Suppressor macrophage (primary cell): ENCODE data around the gene CEBPZOS.

ENCODE experiments used
- DNase-seq, 4 experiments: peaks; one replicate each; pipeline ENCODE4 v3.0.0-alpha.2; 2020 to 2022
- total RNA-seq, 17 experiments: gene quantifications; one replicate each; lab custom pipeline; 2026; ENCODE audit warnings: mixed read lengths in 6 of 17, inconsistent platforms in 3 of 17; lab: John Stamatoyannopoulos, UW

CEBPZOS gene
- 8.5 to 43.5 (median 23.1) reads per million in 17 experiments for total RNA-seq

DNA sequence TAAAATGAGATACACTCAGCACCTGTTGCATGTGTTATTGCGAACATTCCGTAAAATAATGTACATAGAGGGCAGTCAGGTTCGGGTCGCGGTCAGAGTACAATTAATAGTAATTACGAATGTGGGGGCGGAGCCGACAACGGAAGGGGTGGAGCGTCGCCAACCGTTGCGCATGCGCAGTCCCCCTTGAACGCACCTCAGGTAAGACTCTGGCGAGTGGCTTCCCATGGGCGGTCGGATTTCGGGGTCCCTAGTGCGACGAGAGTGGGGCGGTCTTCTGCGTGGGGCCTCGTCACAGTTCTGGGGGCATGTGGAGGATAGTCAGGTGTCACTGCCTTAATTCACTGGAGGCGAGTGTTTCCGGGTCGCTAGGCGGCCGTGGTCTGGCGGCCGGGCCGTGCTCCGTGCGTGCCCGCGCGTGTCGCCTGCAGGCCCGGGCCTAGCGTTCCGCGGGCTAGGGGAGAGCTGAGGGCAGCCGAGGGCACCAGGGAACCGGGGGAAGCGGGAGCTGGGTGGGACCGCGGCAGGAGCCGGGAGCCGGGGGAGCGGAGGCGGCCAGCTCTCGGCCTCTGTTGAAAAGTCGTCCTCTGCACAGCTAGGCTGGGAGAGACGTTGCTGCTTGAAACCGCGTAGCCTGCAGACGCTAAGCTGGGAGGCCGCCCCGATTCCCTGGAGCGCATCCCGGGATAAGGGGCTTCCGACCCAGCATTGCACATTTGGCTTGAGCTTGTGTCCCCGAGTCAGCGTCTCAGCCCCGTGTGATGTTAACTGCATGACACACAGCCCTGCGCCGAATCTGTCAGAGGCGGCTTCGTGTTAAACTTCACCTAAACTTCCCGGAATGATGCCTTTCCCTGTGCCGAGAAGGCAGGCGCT lies at the start of gene CEBPZOS:
Gene CEBPZOS, plus strand, starts transcription at position 177 of the 876 bp plus-strand sequence. CDS start 3,209 bp downstream, outside the sequence.
- DNase-seq, result peak; percentile 89 to 95 (median 92)

DNA sequence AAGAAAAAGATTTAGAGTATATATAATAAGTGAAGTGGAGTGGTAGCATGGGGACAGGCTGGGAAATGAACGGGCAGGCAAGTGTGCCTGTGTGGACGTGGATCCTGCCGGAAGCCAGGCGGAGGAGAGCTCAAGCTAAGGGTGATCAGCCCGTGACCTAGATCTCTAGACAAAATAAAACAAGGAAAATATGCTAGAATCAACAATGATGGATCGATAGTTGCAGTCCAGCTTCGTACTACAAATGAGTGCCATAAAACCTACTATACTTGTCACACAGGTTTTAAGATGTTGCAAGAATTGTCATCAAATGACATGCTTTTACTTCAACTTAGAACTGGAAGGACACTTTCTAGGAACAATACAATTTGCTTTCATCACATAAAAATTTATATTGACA lies 48.0 kb upstream of the CEBPZOS start:
- no peak for DNase-seq

DNA sequence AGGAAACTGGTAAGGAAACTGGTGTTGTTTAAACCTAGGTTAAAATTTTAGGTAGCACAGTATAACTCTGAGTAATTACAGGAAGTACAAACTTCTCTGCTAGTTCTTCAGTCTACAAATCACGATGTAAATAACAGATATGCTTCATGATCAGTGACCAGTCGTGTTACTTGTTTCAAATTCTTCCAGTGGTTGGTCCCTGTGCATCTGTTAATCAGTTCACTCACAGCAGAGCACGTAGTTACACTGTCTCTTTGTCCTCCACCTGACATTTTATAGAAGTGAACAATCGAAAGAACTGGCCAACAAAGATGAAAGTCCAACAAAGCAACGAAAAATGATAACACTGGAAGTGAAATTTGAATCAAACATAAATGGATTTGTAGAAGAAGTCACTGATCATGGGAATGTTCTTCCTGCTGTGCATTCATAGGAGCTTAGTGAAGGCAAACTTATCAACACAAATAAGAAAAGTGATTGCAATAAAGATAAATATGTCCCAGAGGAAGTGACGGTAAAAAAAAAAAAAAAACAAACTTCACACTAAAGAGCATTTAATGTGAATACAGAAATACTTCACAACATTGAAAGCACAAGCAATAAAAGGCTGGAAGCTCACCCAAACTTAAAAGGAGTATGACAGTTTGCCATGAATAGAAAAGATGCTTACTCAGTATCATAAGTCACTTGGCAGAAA lies 46.5 kb upstream of the CEBPZOS start:
- no peak for DNase-seq

DNA sequence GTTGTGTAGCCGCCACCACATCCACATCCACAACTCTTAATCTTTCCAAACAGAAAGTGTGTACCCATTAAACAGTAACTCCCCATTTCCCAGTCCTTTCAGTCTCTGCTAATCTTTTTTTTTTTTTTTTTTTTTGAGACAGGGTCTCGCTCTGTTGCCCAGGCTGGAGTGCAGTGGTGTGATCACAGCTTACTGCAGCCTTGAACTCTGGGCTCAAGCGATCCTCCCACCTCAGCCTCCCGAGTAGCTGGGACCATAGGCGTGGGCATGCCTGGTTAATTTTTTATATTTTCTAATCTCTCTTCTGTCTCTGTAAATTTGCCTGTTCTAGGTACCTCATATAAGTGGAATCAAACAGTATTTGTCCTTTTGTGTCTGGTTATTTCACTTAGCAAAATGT lies 43.1 kb upstream of the CEBPZOS start:
- no peak for DNase-seq

DNA sequence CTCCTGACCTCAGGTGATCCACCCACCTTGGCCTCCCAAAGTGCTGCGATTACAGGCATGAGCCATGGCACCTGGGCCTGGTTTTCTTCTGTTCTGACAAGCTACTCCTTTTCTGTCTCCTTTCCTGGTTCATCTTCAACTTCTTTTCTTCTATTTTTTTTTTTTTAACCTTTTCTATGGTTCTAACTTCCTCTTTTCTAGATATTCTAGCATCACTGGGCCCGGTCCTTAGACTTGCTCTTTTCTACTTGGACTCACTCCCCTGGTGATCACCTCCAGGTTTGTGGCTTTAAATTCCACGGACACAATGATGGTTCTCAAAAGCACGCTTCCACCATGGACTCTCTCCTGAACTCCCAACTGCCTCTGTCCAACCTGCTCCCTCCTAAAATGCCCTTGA lies 41.5 kb upstream of the CEBPZOS start:
- no peak for DNase-seq

DNA sequence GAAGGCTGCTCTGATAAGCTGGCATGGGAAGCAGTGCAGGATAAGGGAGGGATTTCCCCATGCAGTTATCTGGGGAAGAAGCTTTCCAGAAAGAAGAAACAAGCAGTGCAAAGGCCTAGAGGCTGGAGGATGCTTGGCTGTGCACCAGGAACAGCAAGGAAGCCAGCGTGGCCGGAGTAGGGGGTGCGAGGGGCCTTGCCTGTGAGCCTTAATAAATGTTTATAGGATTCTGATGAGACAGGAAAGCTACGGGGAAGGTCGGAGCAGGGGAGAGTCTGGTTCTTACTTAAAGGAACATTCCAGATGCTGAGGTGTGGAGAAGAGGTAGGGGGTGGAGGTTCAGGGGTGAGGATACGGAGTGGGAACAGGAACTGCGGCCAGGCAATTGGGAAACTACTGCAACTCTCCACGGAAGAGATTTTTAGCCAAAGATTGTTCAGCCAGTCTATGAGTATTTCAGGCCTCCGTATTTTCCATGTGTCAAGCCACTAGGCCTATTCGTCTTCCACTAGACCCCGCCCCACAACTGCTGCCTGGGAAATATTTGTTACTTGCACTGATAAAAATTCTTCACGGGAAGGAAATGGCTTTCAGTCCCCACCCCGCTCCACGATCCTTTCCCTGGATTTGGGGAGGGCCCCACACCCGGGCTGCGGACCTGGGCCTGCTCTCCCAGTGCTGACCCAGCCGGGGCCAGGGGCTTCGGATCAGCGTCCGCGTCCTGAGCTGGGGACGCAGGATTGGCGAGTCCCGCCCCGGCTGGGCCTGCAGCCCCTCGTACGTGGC lies 40.0 kb upstream of the CEBPZOS start:
- DNase-seq, result peak; percentile 19 to 43 (median 38)

DNA sequence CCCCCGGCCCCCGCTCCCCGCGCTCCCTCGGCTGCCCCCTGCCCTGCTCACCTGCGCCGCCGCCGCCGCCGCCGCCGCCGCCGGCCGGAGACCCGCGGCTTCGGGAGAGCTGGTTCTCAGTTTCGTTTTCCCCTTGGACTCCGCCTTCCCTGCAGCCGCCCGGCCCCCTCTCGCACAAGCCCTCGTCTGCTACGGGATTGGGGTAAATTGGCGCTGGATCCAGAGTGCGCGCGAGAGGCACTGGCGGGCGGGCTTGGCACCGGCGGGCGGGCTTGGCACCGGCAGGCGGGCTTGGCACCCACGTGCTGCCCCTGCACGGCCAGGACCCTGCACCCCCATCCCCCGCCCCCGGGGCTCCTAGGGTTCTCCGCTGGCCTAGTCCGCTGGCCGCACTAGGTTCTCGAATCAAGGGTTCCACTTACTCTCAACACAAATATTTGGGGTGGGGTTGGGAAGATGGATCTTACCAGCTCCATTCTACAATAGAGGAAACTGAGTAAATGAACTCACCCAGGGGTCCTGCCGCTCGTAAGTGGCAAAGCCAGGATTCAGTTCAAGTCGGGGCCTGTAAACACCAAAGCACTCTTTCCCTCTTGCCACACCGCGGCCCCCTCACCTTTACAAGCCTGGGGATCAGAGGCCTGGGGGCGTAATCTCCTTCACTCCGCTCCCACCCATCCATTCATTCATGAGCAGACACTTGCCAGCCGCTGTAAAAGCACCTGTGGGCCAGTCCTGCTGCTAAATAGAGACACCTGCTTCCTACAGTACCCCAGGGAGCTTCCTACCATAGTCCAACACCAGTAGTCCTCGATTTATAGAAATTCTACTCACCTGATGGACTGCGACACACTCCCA lies 39.2 kb upstream of the CEBPZOS start, which contains the start of gene EIF2AK2:
Gene EIF2AK2, minus strand, starts transcription at position 124 of the 858 bp plus-strand sequence. CDS start 9,174 bp downstream, outside the sequence.
- peak; percentile 84 to 93 (median 91) for DNase-seq

DNA sequence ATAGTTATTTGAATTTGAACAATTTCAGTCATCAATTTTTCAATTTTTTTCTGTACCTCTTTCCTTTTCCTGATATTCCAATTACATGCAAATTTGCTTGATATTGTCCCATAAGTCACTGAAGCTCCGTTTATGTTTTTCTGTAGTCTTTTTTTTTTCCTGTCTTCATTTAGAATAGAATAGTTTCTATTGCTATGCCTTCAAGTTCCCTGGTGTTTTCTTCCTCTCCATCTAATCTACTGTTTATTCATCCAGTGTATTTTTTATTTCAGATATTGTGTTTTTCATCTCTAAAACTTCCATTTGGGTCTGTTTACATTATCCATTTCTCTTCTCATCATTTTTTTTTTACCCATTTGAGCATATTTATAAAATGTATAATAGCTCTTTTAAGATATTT lies 31.5 kb upstream of the CEBPZOS start:
- no peak for DNase-seq

DNA sequence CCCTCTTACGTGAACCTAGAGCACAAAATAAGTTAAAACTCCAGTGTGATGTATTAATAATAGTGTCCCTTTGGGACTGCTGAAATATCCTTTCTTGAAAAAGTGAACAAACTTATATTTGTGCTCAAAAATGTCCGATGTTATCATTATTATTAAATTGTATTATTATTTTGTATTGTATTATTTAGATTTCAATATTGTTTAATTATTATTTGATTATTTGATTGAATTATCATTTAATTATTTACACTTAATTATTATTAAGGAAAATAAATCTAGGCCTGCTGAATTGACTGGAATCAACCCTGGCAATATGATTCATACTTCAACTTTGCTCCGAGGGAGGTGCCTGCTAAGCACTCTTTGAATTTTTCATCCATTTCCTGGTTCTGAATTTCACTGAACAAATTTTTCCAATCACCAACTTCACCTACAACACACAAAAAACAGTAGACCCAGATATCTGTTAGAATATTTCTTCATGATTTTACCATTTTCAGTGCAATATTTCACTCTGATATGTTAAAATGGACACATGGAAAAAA lies 28.6 kb upstream of the CEBPZOS start:
- DNase-seq, result no peak

DNA sequence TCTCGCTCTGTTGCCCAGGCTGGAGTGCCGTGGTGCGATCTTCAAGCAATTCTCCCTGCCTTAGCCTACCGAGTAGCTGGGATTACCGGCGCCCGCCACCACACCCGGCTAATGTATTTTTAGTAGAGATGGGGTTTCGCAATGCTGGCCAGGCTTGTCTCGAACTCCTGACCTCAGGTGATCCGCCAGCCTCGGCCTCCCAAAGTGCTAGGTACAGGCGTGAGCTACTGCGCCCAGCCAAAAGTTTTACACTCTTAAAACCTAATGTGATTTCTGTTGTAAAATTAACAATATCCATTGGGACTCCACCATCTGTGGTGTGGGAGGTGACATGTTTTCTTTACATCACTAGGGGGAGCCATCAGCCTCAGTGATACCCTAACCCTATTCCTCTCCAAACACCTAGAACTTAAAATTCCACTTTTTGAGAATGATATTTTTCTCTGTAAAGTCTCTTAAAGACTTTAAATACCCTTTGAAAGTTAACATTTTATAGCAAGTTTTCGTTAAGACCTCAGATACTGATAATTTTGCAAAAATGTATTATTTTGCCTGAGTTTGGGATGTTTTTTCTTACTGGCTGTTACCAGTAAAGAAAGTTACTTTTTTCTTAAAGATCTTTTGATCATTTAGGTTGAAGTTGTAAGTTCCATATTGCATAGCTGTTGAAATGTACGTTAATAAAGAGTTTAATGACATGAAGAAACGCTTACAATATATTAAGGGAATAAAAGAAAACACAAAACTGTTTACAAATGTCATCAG lies 27.9 kb upstream of the CEBPZOS start:
- peak; percentile 29 to 67 (median 61) for DNase-seq

DNA sequence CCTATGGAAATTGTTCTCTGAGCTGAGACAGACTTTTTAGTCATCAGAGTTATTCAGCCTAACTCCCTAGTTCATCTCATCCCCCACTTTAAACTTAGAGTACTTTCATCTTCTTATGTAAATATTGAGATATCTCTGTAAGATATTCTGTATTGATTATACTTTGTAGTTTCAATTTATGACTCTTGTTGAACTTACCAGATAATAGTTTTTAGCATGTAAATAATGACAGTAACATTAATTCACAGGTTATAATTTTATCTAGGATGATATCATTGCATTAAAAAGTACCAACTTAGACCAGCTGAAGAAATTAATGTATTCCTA lies 24.7 kb upstream of the CEBPZOS start:
- DNase-seq, result no peak

DNA sequence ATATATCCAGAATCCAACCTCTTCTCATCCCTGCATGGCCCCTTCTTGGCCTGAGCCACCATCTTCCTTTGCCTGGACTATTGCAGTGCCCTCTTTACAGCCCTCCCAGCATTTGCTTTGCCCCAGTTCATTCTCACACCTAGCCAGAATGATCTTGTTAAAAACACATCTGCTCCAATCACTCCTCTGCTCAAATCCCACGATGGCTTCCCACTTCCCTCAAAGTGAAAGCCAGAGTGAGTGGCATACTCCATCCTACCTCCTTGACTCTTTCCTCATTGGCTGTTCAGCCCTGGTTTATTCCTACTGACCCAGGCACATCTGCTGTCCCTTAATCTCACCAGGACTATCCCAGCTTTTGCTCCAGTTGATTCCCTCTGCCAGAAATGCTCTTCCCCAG lies 22.6 kb upstream of the CEBPZOS start:
- DNase-seq, result no peak

DNA sequence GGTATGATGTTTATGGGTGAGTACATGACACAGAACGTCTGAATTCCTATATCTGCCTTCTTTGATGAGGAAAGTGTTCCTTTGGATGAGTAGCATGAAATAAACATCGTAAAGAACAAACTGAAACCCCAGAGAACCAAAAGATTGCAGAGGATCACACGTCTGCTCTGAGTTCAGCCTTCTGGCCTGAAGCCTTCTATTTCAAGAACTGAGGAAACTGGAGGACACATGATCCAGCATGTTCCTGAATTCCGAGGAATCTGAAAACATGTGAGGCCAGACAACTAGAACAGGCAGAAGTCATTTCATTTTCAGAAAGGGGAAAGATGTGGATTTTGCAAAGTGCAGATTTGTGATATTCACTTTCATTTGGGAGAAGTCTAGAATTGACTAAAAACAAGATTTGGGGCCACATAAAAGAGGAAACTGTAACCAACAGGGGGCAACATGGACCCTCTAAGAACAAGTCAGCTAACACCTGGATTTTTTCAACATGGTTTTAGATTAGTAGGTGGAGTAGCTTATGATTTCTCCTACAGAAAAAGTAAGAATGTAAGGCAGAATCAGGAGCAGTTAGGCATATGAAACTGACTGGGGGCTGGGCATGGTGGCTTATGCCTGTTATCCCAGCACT lies 16.2 kb upstream of the CEBPZOS start:
- peak; percentile 8 to 42 (median 28) for DNase-seq

DNA sequence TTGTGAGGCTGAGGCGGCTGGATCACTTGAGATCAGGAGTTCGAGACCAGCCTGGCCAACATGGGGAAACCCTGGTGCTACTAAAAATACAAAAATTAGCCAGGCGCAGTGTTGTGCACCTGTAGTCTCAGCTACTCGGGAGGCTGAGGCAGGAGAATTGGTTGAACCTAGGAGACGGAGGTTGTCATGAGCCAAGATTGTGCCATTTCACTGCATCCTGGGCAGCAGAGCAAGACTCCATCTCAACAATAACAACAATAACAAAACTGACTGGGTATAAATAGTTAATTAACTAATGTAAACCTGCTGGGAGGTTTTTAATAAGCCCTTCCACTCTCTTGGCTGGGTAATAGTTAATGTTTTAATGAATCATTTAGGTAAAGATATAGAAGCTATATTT lies 15.7 kb upstream of the CEBPZOS start:
- no peak for DNase-seq

DNA sequence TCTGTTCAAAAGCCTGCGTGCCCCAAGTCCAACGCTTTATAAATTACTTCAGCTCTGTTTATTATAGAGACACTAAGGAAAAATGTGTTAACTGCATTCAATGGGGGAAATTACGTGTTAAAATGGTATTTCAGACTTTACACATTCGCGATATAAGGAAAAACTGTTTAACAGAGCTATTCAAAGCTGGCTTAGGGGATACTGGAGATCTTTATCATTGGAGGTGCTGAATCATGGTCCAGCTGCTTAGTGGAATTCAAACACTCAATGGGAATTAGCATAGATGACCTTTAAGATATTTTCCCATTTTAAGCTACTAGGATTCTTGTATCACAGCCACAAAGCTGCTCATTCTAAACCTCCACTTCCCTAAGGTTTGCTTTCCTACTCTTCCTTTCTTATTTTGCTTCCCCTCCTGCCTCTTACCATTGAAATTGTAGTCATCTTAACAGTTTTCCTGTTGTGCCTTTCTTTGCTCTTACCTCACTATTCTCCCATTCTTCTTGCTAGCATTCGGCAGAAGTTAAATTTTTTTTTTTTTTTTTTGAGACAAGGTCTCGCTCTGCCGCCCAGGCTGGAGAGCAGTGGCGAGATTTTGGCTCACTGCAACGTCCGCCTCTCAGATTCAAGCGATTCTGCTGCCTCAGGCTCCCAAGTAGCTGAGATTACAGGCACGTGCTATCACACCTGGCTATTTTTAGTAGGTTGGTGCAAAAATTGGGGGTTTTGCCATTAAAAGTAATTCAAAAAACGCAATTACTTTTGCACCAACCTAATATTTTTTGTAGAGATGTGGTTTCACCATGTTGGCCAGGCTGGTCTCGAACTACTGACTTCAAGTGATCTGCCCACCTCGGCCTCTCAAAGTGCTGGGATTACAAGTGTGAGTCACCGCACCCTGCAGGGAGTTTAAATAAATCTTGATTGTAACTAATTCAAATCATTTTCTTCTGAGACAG lies 14.3 kb upstream of the CEBPZOS start:
- no peak for DNase-seq

DNA sequence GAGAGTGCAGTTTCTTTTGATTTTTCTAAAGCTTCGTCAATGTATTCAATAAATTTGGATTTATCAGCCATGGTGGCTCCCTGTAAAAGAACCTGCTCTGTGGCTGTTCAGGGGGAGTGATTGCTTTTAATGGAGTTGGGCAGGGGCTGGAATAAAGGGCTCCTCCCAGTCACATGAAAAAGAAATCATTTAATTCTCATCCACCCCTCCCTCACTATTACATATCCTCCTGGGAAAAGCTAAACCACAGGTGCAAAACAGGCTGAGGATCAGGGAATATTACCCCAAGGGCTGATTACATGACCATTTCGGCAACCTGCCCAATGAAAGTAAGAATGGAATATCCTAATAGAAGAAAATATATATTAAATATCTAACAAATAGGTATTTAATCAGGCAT lies 7.7 kb upstream of the CEBPZOS start, which contains the start of gene SULT6B1:
Gene SULT6B1, minus strand, starts transcription at position 101 of the 400 bp plus-strand sequence. Its CDS starts 30 bp downstream, at position 71.
- no peak for DNase-seq

DNA sequence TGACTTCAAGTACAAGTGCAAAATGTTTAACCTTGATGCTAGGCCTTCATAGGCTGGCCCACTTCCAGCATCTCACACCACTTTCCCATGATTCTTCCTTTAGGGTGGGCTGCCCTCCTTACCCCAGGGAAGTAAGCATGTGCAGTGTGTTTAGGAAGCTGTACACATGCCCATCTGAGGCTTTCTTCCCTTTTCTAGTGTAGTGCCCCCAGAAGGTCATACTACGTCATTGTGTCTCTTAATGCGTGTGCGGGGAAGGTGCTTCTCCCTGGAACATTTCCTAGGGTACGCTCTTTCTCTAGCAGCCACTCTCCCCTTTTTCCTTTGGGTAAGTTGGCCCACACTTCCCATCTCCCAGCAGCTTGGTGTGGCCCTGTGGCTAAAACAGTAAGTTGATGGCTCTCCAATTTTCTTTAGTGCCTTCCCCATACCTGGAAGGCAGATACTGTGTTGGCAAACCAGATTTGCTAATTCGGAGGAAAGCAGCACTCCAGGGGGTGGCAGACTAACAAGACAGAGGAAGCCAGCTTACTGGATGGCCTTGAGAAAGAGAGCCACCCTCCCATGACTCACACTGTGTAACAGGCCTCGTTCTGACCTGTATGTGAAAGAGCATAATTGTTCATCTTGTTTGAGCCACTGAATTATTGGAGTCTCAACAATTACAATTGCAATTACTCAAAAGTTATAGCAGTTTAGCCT lies 6.7 kb upstream of the CEBPZOS start:
- peak; percentile 67 to 86 (median 80) for DNase-seq

DNA sequence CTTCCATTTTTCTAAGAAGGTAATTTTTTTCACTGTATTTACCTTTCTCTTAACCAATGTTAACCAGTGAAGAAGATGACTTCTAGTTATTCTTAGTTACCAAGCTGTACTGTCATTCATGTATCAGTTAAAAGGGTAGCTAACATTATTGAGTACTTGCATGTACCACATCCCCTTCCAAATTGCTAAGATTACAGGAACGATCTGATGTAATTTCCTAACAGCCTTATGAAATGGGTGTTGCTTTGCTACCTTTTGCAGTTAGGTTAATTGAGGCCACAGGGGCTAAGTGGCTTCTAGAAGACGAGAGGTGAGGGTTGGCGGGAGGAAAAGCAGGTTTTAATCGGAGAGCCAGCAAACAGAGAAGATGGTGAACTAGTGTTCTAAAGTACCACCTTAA lies 6.0 kb upstream of the CEBPZOS start:
- no peak for DNase-seq
